ENCODE measurements around the gene DNPH1.

DNA sequence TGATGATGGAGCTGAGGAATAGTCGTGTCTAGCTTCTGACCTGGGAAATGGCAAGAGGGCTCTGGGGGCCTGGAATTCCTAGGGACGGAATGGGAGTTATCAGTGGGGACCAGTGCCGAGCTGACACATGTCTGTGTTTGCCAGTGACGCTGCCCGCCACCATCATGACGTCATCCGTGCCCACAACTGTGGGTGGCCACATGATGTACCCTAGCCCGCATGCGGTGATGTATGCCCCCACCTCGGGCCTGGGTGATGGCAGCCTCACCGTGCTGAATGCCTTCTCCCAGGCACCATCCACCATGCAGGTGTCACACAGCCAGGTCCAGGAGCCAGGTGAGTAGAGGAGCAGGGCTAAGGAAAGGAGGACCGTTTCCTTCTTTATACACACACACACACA, 51.1 kb downstream of the DNPH1 start:
- TF ChIP-seq ZNF274 (IDR thresholded peaks at IDR 0.05; ENCODE audit: borderline replicate concordance, extremely low read depth, low read length) (no peak), BCL11A (IDR thresholded peaks at IDR 0.05; ENCODE audit: low read depth in 2 of 2, low read length in 2 of 2) (no peak), PHF8 (conservative IDR thresholded peaks at IDR 0.05; ENCODE audit: low read depth, low read length) (no peak), CEBPB (IDR thresholded peaks at IDR 0.05; ENCODE audit: low read depth, low read length) (no peak), TAF1 (IDR thresholded peaks at IDR 0.05; ENCODE audit: low read depth, low read length) (no peak), EGR1 (IDR thresholded peaks at IDR 0.05; ENCODE audit: borderline replicate concordance, low read depth, low read length) (no peak), POLR2AphosphoS5 (IDR thresholded peaks at IDR 0.05; ENCODE audit: low read depth, low read length) (peak; percentile 73; the same call in 1 of the 2 replicates), EZH2 (IDR thresholded peaks at IDR 0.05; ENCODE audit: low read depth, low read length, severe bottlenecking) (no peak), POLR2A (IDR thresholded peaks at IDR 0.05; ENCODE audit: control extremely low read depth in 1 of 2, low read depth in 2 of 2, low read length in 2 of 2) (peak in 1 of 2 experiments; percentile 61; a peak in 1 of 3 replicates), SP4 (IDR thresholded peaks at IDR 0.05; ENCODE audit: low read length) (no peak), EP300 (IDR thresholded peaks at IDR 0.05; ENCODE audit: borderline replicate concordance in 1 of 2, low read depth in 2 of 2, low read length in 2 of 2) (no peak)
- TF ChIP-seq, protein P1, sequence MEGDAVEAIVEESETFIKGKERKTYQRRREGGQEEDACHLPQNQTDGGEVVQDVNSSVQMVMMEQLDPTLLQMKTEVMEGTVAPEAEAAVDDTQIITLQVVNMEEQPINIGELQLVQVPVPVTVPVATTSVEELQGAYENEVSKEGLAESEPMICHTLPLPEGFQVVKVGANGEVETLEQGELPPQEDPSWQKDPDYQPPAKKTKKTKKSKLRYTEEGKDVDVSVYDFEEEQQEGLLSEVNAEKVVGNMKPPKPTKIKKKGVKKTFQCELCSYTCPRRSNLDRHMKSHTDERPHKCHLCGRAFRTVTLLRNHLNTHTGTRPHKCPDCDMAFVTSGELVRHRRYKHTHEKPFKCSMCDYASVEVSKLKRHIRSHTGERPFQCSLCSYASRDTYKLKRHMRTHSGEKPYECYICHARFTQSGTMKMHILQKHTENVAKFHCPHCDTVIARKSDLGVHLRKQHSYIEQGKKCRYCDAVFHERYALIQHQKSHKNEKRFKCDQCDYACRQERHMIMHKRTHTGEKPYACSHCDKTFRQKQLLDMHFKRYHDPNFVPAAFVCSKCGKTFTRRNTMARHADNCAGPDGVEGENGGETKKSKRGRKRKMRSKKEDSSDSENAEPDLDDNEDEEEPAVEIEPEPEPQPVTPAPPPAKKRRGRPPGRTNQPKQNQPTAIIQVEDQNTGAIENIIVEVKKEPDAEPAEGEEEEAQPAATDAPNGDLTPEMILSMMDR (IDR thresholded peaks at IDR 0.05; ENCODE audit: control extremely low read depth in 1 of 3, insufficient read depth in 1 of 3, low read depth in 1 of 3, low read length in 3 of 3), result no peak
- TF ChIP-seq, protein P2, sequence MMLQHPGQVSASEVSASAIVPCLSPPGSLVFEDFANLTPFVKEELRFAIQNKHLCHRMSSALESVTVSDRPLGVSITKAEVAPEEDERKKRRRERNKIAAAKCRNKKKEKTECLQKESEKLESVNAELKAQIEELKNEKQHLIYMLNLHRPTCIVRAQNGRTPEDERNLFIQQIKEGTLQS (IDR thresholded peaks at IDR 0.05; ENCODE audit: insufficient read depth, low read depth, low read length), result no peak
